Measurements from ENCODE around the gene DNAI2. TPM values are rescaled to one million over a fixed set of nuclear protein-coding genes. Genes with fewer than 3 reads are reported as not detected.
A peak's percentile ranks its signal among the peaks of the same experiment; 100 is the strongest.
"Not testable (repeated sequence)": the region's sequence is repeated elsewhere in the genome, so short reads cannot be mapped to it uniquely, and the experiment has no call there.

DNAI2 gene
- polyA plus RNA-seq, 4 donors, result 0.12 to 0.27 (median 0.16) TPM

DNA sequence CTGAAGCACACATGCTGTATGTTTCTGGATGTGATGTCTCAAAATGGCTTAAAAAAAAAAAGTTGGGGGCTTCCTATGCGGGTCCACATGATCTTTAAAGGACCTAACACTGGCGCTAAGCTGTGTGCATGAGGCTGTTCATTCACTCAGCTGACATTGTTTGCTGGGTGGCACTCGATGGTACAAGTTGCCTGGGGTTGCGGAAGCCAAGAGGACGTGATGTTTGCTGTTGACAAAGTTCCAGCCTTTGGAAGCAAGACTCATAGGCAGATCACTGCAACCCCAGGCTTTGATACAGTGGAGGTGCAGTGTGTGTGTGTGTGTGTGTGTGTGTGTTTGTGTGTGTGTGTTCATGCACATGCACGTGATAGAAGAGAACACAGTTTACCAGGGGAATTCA, 29.5 kb upstream of the DNAI2 start:
- no peak for DNase-seq (ENCODE audit: low read depth in 4 of 4, low spot score in 2 of 4)

DNA sequence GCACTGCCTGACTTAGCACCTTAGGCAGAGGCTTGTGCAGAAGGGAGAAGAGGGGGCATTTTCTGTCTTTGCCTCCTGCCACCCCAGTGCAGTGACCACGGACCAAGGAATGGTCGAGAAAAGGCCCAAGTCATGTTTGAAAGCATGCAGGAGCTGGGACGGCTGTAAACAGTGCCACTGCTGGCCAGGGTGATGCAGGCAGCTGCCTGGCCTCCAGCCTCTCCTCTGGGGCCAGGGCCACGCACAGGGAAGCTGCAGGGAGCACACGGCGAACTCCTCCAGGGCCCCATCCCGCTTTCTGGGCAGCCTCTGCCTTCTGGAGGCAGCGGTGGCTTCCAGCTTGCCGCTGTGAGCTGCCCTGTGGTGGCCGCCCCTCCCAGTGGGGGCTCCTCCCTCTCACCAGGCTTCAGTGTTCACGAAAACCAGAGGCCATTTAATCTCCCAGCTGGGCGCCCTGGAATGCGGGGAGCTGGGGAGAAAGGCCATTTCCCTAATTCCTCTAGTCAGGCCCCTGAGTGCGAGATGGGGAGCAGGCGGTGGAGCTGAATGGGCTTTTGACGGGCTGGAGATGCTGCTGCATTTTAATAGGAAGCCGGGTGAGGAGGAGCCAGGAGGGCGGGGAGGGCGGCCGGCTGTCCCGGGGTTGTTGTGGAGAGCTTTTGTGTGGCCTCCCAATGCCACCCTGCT, 28.7 kb upstream of the DNAI2 start:
- peak in 1 of 4 donors; percentile 46 for DNase-seq (ENCODE audit: low read depth in 4 of 4, low spot score in 2 of 4)

DNA sequence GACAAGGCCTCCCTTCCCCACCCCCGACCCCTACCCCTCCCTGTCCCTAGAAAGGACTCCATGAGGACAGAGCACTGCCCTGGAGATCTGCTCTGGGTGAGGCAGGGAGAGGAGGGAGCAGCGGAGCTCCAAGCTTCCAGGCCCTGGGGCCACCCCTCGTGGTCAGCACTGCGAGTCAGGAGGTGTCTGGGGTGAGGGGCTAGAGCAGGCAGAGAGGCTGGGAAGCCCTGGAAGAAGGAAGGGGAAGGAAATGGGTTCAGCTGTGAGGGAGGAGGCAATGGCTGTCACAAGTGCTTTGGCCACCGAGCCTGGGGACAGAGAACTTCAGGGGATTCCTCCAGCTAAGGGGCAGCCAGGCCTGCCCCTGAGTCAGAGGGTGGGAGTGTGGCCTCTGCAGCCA, 28.2 kb upstream of the DNAI2 start:
- DNase-seq (ENCODE audit: low read depth in 4 of 4, low spot score in 2 of 4), result no peak

DNA sequence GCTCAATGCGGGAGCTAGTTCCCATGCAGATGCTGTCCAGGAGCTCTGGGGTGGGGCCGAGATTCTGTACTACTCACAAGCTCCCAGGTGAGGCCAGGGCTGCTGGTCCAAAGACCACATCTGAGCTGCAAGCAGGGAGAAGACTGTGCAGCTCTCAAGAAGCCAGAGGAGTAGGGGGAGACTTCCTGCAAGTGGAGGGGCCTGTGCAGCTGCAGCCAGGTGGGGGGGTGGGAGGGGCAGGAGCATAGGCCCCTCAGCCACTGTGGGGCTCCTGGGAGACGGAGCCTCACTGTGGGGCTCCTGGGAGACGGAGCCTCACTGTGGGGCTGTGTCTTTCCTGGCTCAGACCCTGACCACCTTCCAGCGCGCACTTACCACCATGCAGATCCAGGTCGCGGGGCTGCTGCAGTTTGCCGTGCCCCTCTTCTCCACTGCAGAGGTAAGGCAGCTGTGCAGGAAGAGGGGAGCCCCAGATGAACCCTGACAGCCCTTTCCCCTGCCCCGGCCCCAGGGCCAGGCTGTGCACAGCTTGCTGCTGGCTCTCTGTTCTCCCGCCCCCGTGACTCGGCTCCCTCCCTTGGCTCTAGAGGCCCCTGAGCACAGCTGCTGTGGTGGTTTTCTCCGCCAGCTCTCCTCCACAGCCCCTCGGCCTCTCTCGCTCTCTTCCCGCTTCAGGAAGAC, 24.3 kb upstream of the DNAI2 start:
- no peak for DNase-seq (ENCODE audit: low read depth in 4 of 4, low spot score in 2 of 4)

DNA sequence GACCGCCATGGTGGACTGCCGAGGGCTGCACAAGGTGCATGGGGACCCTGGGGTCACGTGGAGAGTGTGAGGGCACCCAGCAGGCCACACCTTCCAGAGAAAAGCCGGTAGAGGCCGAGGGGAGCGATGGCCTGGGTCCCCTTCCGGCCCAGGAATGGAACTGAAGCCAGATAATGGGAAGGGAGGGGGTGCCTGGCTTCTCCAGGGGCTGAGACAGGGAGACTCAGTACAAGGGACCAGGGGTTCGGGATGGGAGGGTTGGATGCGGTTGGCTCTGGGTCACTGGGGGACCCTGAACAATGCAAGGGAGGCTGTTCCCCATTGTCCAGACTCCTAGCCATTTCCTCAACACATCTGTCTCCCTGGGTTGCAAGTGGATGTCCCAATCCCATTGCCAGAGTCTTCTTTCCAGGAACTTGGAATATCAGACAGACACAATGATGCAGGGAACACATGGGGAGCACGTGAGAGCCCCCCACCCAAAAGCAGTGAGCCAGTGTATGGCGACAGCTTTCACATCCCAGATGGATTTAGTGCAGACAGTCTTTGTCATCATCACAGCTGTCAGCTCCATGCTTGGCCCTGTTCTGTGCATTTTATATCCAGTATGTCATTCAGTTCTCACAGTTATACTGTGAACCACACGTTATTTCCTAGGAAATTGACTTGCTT, 23.6 kb upstream of the DNAI2 start:
- no peak for DNase-seq (ENCODE audit: low read depth in 4 of 4, low spot score in 2 of 4)

DNA sequence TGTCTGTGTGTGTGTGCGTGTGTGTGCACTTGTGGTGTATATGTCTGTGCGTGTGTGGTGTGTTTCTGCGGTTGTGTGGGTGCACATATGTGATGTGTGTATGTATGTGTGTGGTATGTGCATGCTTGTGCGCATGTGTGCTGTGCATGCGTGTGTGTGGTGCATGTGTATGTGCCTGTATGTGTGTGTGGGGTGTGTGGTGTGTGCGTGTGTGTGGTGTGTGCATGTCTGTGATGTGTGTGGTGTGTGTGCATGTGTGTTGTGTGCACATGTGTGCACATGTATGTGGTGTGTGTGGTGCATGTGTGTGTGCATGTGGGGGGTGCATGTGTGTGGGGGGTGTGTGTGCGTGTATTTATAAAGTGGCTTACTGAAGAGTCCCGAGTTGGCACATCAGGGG, 23.0 kb upstream of the DNAI2 start:
- no peak for DNase-seq (ENCODE audit: low read depth in 4 of 4, low spot score in 2 of 4)

DNA sequence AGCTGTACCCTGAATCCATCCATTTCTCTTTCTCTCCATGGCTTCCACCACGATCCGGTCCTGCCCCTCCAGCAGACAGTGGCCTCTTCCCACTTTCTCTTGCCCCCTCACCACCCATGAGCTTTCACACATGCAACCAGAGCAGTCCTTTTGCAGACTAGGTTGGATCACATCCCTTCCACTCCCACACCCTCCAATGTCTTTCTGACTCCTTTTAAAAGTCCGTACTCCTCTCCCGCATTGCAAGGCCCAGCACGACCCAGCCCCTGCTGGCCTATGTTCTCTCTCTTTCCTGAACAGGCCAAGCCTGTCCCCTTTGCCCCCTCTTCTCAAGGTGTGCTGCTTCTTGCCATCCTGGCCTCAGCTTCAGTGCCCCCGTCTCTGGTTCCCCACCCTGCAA, 22.5 kb upstream of the DNAI2 start:
- DNase-seq (ENCODE audit: low read depth in 4 of 4, low spot score in 2 of 4), result no peak

DNA sequence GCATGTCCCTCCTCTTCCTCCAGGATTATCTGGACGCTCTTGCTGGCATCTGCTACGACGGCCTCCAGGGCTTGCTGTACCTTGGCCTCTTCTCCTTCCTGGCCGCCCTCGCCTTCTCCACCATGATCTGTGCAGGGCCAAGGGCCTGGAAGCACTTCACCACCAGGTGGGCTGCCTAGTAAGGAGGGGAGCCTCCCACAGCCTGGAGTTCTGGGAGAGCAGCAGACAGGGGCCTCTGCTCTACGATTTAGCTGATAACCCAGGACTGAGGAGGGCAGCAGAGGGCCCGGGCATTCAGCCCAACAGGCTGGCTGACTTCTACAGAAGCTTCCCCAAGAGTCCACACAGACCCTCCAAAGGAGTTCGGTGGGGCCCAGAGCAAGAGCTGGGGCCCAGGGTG, 21.8 kb upstream of the DNAI2 start:
- DNase-seq (ENCODE audit: low read depth in 4 of 4, low spot score in 2 of 4), result no peak

DNA sequence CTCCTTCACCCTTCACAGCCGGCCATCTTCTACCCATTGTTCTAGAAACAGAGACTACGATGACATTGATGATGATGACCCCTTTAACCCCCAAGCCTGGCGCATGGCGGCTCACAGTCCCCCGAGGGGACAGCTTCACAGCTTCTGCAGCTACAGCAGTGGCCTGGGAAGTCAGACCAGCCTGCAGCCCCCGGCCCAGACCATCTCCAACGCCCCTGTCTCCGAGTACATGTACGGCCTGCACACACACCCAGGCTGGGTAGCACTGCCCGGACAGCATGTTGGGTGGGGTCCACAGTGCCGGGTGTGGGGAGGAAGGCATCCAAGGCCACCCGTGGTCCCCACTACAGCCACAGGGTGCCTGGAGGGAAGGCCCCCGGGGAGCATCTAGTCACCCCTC, 21.0 kb upstream of the DNAI2 start:
- no peak for DNase-seq (ENCODE audit: low read depth in 4 of 4, low spot score in 2 of 4)

DNA sequence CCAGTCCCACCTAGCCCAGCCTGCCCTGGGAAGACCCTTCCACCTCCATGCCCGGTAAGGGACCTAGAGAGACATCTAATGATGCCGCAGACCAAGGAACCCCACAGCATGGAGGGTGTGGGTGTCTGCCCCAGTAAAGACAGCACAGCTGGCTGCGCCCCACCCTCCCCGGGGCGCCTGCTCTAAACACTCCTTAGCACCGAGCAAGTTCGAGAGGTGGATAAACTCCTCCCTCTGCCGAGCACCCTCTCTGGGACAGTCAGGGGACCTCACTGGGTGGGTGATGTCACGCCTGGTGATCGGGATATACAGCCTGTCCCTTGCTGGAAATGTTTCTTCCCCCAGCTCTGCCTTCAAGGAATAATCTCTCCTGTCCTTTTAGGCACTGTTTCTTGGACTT, 16.7 kb upstream of the DNAI2 start:
- no peak for DNase-seq (ENCODE audit: low read depth in 4 of 4, low spot score in 2 of 4)

DNA sequence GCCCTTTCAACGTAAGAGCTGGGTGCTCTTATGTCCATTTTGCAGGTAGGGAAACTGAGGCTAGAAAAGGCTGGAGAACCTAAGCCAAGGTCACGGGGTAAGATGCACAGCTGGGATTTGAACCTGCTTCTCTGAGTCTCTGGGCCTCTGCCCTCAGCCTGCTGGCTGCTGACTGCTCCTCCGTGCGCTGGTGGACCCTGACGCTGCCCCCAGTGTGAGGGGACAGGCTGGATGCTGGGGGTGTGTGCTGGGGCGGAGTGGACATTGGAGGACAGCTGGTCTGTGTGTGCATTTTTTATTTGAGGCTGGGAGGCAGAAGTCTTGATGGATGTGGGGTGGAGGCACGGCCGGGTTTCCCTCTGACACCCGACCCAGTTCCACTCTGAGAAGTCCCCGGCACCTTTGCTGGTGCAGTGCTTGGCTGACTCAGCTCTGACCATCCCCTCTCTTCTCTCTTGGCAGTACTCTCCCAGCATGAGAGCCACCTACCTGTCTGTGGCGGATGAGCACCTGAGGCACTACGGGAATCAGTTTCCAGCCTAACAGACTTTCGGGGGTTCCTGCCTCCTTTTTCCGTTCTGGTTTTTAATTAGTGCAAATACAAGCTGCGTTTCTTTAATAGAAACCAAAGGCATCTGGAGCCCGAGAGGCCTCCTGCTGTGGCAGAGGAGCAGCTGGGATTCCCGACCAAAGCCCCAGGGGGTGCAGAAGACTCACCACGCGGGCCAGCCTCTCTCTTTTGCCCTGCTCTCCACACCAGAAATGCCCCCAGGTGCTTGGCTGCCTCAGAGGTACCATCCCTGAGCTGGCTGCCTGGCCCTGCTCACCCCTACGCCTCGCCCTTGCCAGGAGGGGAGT, 14.1 kb upstream of the DNAI2 start:
- DNase-seq (ENCODE audit: low read depth in 4 of 4, low spot score in 2 of 4), result no peak

DNA sequence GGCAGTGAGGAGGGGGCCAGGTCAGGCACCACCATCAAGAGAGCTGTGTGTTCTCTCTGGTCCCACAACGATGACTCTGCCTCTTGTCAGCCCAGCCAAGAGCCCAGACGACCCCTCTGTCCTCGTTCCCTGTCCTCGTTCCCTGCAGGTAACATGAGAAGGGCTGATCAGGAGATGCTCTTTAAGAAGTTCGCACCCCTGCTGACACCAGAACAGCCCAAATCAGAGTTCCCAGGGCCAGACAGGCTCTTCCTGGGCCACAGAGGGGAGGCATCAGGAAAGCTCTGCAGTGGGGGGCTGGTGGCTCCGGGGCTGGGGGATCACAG, 13.5 kb upstream of the DNAI2 start:
- no peak for DNase-seq (ENCODE audit: low read depth in 4 of 4, low spot score in 2 of 4)

DNA sequence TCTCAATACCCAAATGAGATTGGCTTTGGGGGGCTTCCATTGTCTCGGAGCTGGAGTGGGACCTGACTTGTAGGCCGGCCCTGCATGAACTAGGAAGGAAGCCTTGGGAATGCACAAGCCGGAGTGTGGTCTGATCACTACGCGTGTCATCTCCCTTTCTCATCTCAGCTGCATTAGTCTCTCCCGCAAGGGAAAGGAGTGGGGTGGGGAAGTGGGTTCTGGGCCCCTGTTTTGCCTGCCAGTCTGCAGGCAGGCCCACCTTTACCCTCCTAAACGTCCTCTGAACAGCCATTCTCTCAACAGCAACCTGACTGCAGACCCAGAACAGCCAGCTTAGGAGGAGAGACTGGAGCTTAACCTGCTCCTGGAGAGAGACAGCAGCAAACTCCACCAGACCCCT, 11.4 kb upstream of the DNAI2 start:
- DNase-seq (ENCODE audit: low read depth in 4 of 4, low spot score in 2 of 4), result no peak

DNA sequence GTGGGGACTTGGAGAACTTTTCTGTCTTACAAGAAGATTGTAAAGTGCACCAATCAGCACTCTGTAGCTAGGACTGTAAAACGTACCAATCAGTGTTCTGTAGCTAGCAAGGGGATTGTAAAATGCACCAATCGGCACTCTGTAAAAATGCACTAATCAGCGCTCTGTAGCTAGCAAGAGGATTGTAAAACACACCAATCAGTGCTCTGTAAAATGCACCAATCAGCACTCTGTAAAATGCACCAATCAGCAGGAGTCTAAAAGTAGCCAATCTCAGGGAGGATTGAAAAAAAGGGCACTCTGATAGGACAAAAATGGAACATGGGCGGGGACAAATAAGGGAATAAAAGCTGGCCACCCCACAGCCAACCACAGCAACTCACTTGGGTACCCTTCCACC, 7.0 kb upstream of the DNAI2 start:
- DNase-seq (ENCODE audit: low read depth in 4 of 4, low spot score in 2 of 4), result not testable (repeated sequence)

DNA sequence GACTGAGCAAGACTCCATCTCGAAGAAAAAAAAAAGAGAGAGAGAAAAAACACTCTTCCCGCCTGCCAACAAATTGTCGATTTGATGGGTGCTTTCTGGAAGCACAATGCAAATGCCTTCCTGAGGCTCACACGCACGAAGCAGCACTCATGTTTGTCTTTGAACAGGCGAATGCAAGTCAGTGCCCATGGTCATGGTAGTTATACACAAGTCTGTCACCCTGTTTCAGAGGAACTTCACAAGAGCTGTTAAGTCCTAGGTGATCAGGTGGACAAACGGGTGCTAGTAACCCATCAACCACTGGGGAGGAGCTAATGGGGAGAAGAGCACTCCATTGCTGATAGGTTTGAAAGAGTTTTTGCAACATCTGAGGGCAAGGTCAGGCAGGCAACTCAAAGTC, 6.5 kb upstream of the DNAI2 start:
- DNase-seq (ENCODE audit: low read depth in 4 of 4, low spot score in 2 of 4), result no peak

DNA sequence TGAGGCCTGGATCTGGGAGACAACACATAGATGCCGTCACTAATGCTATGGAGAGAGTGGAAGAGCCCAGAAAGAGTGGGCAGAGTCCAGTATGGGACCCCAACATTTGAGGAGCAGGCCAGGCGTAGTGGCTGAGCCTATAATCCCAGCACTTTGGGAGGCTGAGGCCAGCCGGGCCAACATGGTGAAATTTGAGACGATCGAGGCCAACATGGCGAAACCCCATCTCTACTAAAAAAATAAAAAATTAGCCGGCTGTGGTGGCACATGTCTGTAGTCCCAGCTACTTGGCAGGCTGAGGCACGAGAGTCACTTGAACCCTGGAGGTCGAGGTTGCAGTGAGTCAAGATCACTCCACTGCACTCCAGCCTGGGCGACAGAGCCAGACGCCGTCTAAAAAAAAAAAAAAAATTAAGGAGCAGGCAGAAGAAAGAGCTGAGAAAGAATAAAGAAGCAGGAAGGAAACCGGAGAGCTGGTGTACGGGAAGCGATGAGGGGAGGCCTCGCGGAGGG, 6.0 kb upstream of the DNAI2 start:
- no peak for DNase-seq (ENCODE audit: low read depth in 4 of 4, low spot score in 2 of 4)

DNA sequence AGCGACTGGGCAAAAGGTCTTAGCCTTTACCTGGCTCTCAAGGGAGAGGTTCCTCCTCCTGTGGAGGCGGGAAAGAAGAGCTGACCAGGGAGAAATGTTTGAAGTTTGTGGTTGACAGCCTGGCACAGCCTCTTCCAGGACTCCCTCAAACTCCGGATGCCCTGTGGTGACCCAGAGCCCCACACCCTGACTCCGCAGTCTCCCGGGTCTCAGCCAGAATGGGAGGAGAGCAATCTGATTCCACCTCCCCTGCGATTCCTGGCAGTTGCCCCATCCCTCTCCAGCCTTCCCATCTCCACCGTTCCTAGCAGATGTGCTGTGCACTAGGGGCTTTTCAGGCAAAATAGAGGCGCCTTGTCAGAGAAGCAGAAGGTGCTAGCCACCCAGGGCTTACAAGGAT, 5.5 kb upstream of the DNAI2 start:
- DNase-seq (ENCODE audit: low read depth in 4 of 4, low spot score in 2 of 4), result no peak

DNA sequence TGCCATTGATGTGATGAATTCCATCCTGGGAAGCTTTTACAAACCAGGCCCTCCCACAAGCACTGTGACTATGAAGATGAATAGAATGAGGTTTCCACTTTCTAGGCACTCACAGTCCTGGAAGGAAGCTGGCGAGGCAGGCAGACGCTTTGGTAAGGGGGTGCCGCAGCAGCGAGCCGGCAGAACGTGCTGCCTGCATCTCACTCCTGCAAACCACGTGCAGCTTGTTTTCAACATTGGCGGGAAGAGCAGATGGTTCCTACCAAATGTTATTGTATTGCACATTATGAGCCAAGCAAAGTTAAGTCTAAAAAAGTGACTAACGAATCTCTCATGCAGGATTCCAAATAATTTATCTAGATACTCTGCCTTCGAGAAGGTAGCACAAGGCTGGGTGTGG, 3.7 kb upstream of the DNAI2 start:
- no peak for DNase-seq (ENCODE audit: low read depth in 4 of 4, low spot score in 2 of 4)

DNA sequence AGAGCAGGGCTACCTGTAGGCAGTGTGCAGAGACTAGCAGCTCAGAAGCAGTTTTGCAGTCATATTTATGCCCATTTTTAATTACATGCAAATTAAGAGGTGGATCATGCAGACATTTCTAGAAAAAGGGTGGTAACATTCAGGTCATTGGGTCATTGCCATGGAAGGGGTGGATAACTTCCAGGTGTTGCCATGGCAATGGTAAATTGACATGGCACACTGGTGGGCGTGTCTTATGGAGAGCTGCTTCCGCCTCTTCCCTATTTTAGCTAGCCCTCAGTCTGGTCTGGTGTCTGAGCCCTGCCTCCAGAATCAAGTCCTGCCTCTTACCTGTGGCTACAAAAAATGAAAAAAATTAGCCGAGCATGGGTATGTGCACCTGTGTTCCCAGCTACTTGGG, 2.8 kb upstream of the DNAI2 start:
- no peak for DNase-seq (ENCODE audit: low read depth in 4 of 4, low spot score in 2 of 4)

DNA sequence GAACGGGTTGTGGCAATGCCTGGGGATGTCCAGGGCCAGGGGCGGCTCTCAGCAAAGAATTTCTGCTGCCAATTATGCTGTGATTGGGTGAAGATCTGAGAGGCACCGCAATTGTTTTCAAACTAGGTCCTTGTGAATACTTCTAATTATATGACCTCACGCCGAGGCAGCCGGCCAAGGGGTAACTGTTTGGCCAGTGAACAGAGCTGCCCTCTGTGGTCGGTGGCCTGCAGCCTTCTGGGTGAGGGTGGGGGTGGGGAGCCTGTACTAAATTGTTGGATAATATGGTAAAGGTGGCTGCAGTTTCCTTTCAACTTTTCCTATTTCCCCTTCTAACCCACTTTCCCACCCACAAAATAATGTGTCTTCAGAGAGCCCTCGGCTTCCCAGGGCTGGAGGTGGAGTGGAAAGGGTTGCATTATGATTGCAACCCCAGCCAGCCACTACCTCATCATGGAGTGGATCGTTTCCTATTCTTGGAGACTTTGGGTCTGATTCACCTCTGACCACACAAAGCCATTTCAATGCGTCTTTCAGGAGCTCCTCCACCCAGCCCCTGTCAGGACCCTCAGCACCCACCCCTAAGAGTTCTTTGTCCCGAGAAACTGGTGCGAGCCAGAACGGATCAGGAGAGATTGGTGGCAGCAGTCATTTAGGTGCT, 2.0 kb upstream of the DNAI2 start:
- DNase-seq (ENCODE audit: low read depth in 4 of 4, low spot score in 2 of 4), result no peak

All from left renal cortex interstitium (tissue), 4 donors.